CD14-positive monocyte (primary cell): ENCODE measurements around the gene NABP1. TPM values are rescaled to one million over a fixed set of nuclear protein-coding genes. Genes with fewer than 3 reads are reported as not detected.

Source experiments
- DNase-seq, 3 donors: peaks; one replicate each; pipeline ENCODE4 v3.0.0-alpha.2; 2011 to 2022
- H2AFZ ChIP-seq: 2 replicates; pipeline ENCODE4 v1.6.0; 2012; ENCODE audit warnings: mild to moderate bottlenecking, low read depth, low read length, inconsistent platforms; ENCODE audit not compliant: insufficient read depth, poor library complexity, severe bottlenecking
- H3K27ac ChIP-seq, 2 donors: 1 replicate in 1 of 2; 2 replicates in 1 of 2; pipeline ENCODE4 v1.5.1; 2012 to 2013; ENCODE audit warnings: low read length in 2 of 2, control low read depth in 1 of 2, inconsistent platforms in 1 of 2, low read depth in 1 of 2, mild to moderate bottlenecking in 1 of 2
- H3K27me3 ChIP-seq, 2 donors: one replicate each; pipeline versions ENCODE4 v1.6.0 to v1.6.1; 2011 to 2013; ENCODE audit warnings: low read length in 2 of 2; ENCODE audit not compliant: control insufficient read depth in 2 of 2, insufficient read depth in 2 of 2
- H3K36me3 ChIP-seq, 2 donors: replicated peaks in 1 of 2; 1 replicate in 1 of 2; 2 replicates in 1 of 2; pipeline versions ENCODE4 v1.5.1 to v1.6.1; 2012 to 2013; ENCODE audit warnings: low read length in 2 of 2, control low read depth in 1 of 2, inconsistent platforms in 1 of 2, mild to moderate bottlenecking in 1 of 2; ENCODE audit not compliant: insufficient read depth in 2 of 2, control insufficient read depth in 1 of 2
- H3K4me1 ChIP-seq, 2 donors: 1 replicate in 1 of 2; 2 replicates in 1 of 2; pipeline versions ENCODE4 v1.5.1 to v1.6.1; 2012 to 2013; ENCODE audit warnings: low read length in 2 of 2, control low read depth in 1 of 2, inconsistent platforms in 1 of 2, mild to moderate bottlenecking in 1 of 2, moderate library complexity in 1 of 2; ENCODE audit not compliant: insufficient read depth in 2 of 2, control insufficient read depth in 1 of 2
- H3K4me2 ChIP-seq: replicated peaks from 2 replicates; pipeline ENCODE3; 2012; ENCODE audit warnings: low read length, moderate library complexity, mild to moderate bottlenecking; ENCODE audit not compliant: poor library complexity, severe bottlenecking; ENCODE audit errors: extremely low read depth
- H3K4me3 ChIP-seq, 3 experiments: fragments of 200-600 bp in 1 of 3; sonication (generic) in 1 of 3; replicated peaks in 1 of 3; 1 replicate in 2 of 3; 2 replicates in 1 of 3; pipeline ENCODE4 v1.5.1; 2011 to 2013; ENCODE audit warnings: low read length in 3 of 3, mild to moderate bottlenecking in 3 of 3, control low read depth in 2 of 3, low read depth in 2 of 3, inconsistent platforms in 1 of 3, moderate library complexity in 1 of 3
- H3K79me2 ChIP-seq: 2 replicates; pipeline ENCODE4 v1.6.0; 2012; ENCODE audit warnings: mild to moderate bottlenecking, control low read depth, inconsistent platforms, low read length, moderate library complexity; ENCODE audit not compliant: insufficient read depth
- H3K9ac ChIP-seq: 2 replicates; pipeline ENCODE4 v1.6.0; 2017; ENCODE audit warnings: low read length, mild to moderate bottlenecking; ENCODE audit not compliant: insufficient read depth, poor library complexity, severe bottlenecking
- H3K9me3 ChIP-seq, 2 donors: replicated peaks in 1 of 2; 1 replicate in 1 of 2; 2 replicates in 1 of 2; pipeline versions ENCODE4 v1.5.1 to v1.6.1; 2012 to 2013; ENCODE audit warnings: low read length in 2 of 2, control low read depth in 1 of 2; ENCODE audit not compliant: control insufficient read depth in 1 of 2, insufficient read depth in 1 of 2
- H4K20me1 ChIP-seq: 2 replicates; pipeline ENCODE4 v1.6.0; 2012; ENCODE audit warnings: mild to moderate bottlenecking, low read length, control low read depth, moderate library complexity; ENCODE audit not compliant: insufficient read depth
- H3K27ac Mint-ChIP-seq, 7 donors: one replicate each; pipeline ENCODE4 v1.8.0; 2020; ENCODE audit warnings: mild to moderate bottlenecking in 7 of 7, mixed read lengths in 7 of 7, moderate library complexity in 6 of 7, inconsistent platforms in 2 of 7
- H3K27me3 Mint-ChIP-seq, 3 donors: one replicate each; pipeline ENCODE4 v1.8.0; 2021 to 2022; ENCODE audit warnings: low read depth in 3 of 3, mild to moderate bottlenecking in 3 of 3, mixed read lengths in 3 of 3, moderate library complexity in 3 of 3, inconsistent platforms in 1 of 3
- H3K36me3 Mint-ChIP-seq, 2 donors: one replicate each; pipeline ENCODE4 v1.8.0; 2020; ENCODE audit warnings: mixed read lengths in 2 of 2, inconsistent platforms in 1 of 2, mild to moderate bottlenecking in 1 of 2
- H3K4me1 Mint-ChIP-seq: one replicate; pipeline ENCODE4 v1.8.0; 2020; ENCODE audit warnings: mild to moderate bottlenecking, mixed read lengths
- H3K4me3 Mint-ChIP-seq, 2 donors: one replicate each; pipeline ENCODE4 v1.8.0; 2020; ENCODE audit warnings: mild to moderate bottlenecking in 2 of 2, mixed read lengths in 2 of 2, moderate library complexity in 1 of 2
- H3K9me3 Mint-ChIP-seq, 7 donors: one replicate each; pipeline ENCODE4 v1.8.0; 2020 to 2022; ENCODE audit warnings: mixed read lengths in 7 of 7, mild to moderate bottlenecking in 6 of 7, moderate library complexity in 6 of 7, inconsistent platforms in 2 of 7
- WGBS: methylation state at CpG from one replicate; pipeline ENCODE4 v1.1.5; 2013; ENCODE audit warnings: missing lambda C conversion rate; ENCODE audit not compliant: insufficient coverage; 5-methylcytosine and 5-hydroxymethylcytosine counted together
- intact Hi-C, 2 donors: fragments of 100-400 bp; cut with micrococcal nuclease; formaldehyde crosslinking; loops; one replicate each; pipeline versions ENCODE4 v1.15.0 to v1.15.1; 2023
- polyA plus RNA-seq, 3 donors: library from polyadenylated mRNA; depleted of rRNA in 1 of 3; unstranded in 2 of 3; stranded (reverse) in 1 of 3; fragments of 300-500 nt in 2 of 3; fragments of >200 nt in 1 of 3; fragmentation: Illumina TruSeq in 2 of 3; gene quantifications; 1 replicate in 2 of 3; 2 replicates in 1 of 3; pipeline ENCODE4 v1.2.3, GENCODE V29; 2012 to 2021
- TF ChIP-seq, protein P1 (sequence below): fragments of 200-600 bp; IDR thresholded peaks from one replicate; pipeline ENCODE4 v1.8.0; 2022; ENCODE audit warnings: antibody characterized with exemption, mild to moderate bottlenecking

NABP1 gene
- polyA plus RNA-seq, 3 donors, result 8.0 to 20.7 (median 13.3) TPM

DNA sequence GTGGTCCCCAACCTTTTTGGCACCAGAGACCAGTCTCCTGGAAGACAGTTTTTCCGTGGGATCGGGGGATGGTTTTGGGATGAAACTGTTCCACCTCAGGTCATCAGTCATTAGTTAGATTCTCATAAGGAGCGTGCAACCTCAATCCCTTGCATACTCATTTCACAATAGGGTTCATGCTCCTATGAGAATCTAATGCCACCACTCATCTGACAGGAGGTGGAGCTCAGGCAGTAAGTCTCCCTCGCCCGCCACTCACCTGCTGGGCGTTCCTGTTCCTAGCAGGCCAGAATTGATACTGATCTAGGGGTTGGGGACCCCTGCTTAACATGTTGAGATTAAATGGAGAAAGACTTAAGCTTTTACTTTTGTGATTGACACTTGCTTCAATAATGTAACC lies 9.9 kb downstream of the NABP1 start:
- WGBS, result no CpG with 5 or more reads among the region's 6 CpGs
- Histone ChIP-seq H3K4me2 (no peak overlapping the region), H2AFZ (no peak overlapping the region), H3K4me1 (peaks cover 11 to 19% of the 10 kb centered on the region in 2 donors), H3K9me3 (no peaks in the 10 kb centered on the region), H3K36me3 (peaks cover 58 to 60% of the 10 kb centered on the region in 2 donors), H4K20me1 (peaks cover 25% of the 10 kb centered on the region), H3K27me3 (peaks cover 2 to 3% of the 10 kb centered on the region in 2 donors), H3K27ac (no peak overlapping the region), H3K79me2 (no peaks in the 10 kb centered on the region), H3K9ac (no peak overlapping the region), H3K4me3 (no peak overlapping the region)
- intact Hi-C loops, result no loop called here
- H3K4me3 Mint-ChIP-seq, result no peak overlapping the region
- H3K27me3 Mint-ChIP-seq, result no peaks in the 10 kb centered on the region
- H3K36me3 Mint-ChIP-seq, result peaks cover 57 to 59% of the 10 kb centered on the region in 2 donors
- peak overlapping the region in 2 of 7 donors; percentile 52 to 57 for H3K27ac Mint-ChIP-seq
- TF ChIP-seq, protein P1, sequence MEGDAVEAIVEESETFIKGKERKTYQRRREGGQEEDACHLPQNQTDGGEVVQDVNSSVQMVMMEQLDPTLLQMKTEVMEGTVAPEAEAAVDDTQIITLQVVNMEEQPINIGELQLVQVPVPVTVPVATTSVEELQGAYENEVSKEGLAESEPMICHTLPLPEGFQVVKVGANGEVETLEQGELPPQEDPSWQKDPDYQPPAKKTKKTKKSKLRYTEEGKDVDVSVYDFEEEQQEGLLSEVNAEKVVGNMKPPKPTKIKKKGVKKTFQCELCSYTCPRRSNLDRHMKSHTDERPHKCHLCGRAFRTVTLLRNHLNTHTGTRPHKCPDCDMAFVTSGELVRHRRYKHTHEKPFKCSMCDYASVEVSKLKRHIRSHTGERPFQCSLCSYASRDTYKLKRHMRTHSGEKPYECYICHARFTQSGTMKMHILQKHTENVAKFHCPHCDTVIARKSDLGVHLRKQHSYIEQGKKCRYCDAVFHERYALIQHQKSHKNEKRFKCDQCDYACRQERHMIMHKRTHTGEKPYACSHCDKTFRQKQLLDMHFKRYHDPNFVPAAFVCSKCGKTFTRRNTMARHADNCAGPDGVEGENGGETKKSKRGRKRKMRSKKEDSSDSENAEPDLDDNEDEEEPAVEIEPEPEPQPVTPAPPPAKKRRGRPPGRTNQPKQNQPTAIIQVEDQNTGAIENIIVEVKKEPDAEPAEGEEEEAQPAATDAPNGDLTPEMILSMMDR, result no peak
- peaks cover 15% of the 10 kb centered on the region for H3K4me1 Mint-ChIP-seq
- no peak for DNase-seq
- no peaks in the 10 kb centered on the region for H3K9me3 Mint-ChIP-seq

DNA sequence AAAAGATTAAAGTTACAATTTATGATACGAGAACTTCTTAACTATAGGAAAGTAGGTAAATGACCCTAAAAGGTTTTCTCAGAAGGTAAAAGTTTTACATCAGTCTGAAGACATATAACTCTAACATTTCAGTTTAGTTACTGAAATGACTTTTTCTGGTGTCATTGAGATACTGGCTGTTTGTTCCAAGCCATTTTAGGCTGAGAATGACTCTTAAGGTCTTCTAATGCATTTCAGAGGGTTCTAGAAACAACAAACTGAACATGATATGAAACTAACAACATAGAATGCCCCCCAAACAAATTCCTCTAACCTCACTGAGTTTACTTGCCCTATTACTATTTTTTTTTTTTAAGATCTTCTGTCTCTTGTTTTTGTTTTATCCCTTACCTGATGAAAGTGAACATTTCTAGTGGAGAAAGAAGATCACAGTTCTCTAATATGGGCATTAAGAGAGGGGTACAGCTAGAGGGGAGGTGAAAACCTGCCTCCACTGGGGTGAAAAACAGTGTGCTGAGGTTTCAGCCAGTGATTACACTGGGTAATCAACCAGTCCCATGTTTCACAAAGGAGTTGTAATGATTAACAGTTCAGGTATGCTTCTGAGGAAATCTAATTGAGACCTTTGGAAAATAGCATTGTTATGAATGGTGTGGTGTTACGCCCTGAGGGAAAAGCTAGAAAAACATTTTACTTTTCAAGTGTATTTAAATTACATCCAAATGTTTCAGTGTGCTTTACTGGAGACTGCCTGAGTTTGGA lies 11.2 kb downstream of the NABP1 start:
- Histone ChIP-seq H4K20me1 (peaks cover 15% of the 10 kb centered on the region), H3K79me2 (no peaks in the 10 kb centered on the region), H3K4me1 (peaks cover 8 to 14% of the 10 kb centered on the region in 2 donors), H2AFZ (no peak overlapping the region), H3K9ac (no peak overlapping the region), H3K9me3 (no peaks in the 10 kb centered on the region), H3K27ac (no peak overlapping the region), H3K27me3 (peaks cover 2 to 3% of the 10 kb centered on the region in 2 donors), H3K36me3 (peaks cover 45 to 47% of the 10 kb centered on the region in 2 donors), H3K4me2 (no peak overlapping the region), H3K4me3 (no peak overlapping the region)
- intact Hi-C loops, result no loop called here
- H3K36me3 Mint-ChIP-seq, result peaks cover 46 to 47% of the 10 kb centered on the region in 2 donors
- H3K4me3 Mint-ChIP-seq, result no peak overlapping the region
- H3K4me1 Mint-ChIP-seq, result peaks cover 11% of the 10 kb centered on the region
- H3K9me3 Mint-ChIP-seq, result no peaks in the 10 kb centered on the region
- TF ChIP-seq, protein P1, result no peak
- DNase-seq, result no peak
- no CpG with 5 or more reads among the region's 2 CpGs for WGBS
- peak overlapping the region in 1 of 7 donors; percentile 26 for H3K27ac Mint-ChIP-seq
- H3K27me3 Mint-ChIP-seq, result peaks cover 0 to 2% (median 2%) of the 10 kb centered on the region in 3 donors
